HCT116 (cell line): ENCODE data around the gene CACNA1A. TPM values are rescaled to one million over a fixed set of nuclear protein-coding genes. Genes with fewer than 3 reads are reported as not detected.

ENCODE experiments used
- ATAC-seq: fragments of 200-7000 bp; cut with Tn5 transposase; 2 replicates; pipeline ENCODE4 v1.9.1; 2020; ENCODE audit warnings: mild to moderate bottlenecking, moderate library complexity
- BruUV-seq: library from RNA; stranded (reverse); fragments of 400-500 nt; replicated peaks from 2 replicates; lab custom pipeline; 2021; lab: Mats Ljungman, UMichigan
- CTCF ChIA-PET: fragments of 300-600 bp; sonication (Branson Sonifier 250); formaldehyde crosslinking; loops from one replicate; lab custom pipeline; 2021; ENCODE audit warnings: antibody characterized with exemption; lab: Charles Lee
- POLR2A ChIA-PET: fragments of 300-600, 350-600 bp; sonication (Branson Sonifier 250); formaldehyde crosslinking; loops from one replicate; lab custom pipeline; 2021; ENCODE audit warnings: antibody characterized with exemption; lab: Charles Lee
- RAD21 ChIA-PET, 2 experiments: fragments of 300-600 bp; sonication (Branson Sonifier 250); formaldehyde crosslinking; loops; one replicate each; lab custom pipeline; 2023; ENCODE audit warnings: low total read pairs in 2 of 2; ENCODE audit not compliant: uncharacterized antibody in 2 of 2, unreplicated experiment in 2 of 2, low non-redundant PET in 1 of 2; lab: Charles Lee
- DNase-seq: peaks from one replicate; pipeline ENCODE4 v3.0.0-alpha.2; 2010; ENCODE audit warnings: low read depth, low spot score
- H2AFZ ChIP-seq: fragments of 200-600 bp; shearing (Covaris generic), sonication (generic); 2 replicates; pipeline ENCODE4 v1.6.1; 2017; ENCODE audit warnings: low read depth, mixed run types, mixed read lengths, antibody characterized with exemption, low read length; ENCODE audit not compliant: poor library complexity, severe bottlenecking
- H3K27ac ChIP-seq: 2 replicates; pipeline ENCODE4 v1.5.1; 2012; ENCODE audit warnings: low read depth, low read length
- H3K27me3 ChIP-seq: fragments of 200-600 bp; sonication (generic); 2 replicates; pipeline ENCODE4 v1.6.1; 2016; ENCODE audit warnings: mixed run types, low read length, mixed read lengths; ENCODE audit not compliant: insufficient read depth
- H3K36me3 ChIP-seq, 2 experiments: fragments of 200-500 bp in 1 of 2; fragments of 200-600 bp in 1 of 2; sonication (Bioruptor generic) in 1 of 2; sonication (generic) in 1 of 2; 2 replicates each; pipeline versions ENCODE4 v1.5.1 to v1.6.1; 2014 to 2016; ENCODE audit warnings: low read length in 2 of 2, inconsistent platforms in 1 of 2, mixed read lengths in 1 of 2, mixed run types in 1 of 2; ENCODE audit not compliant: insufficient read depth in 2 of 2, control insufficient read depth in 1 of 2
- H3K4me1 ChIP-seq, 2 experiments: fragments of 200-600 bp in 1 of 2; sonication (generic) in 1 of 2; 2 replicates each; pipeline versions ENCODE4 v1.5.1 to v1.6.1; 2012 to 2017; ENCODE audit warnings: low read length in 2 of 2, inconsistent platforms in 1 of 2, mild to moderate bottlenecking in 1 of 2, mixed read lengths in 1 of 2, mixed run types in 1 of 2, moderate library complexity in 1 of 2; ENCODE audit not compliant: insufficient read depth in 2 of 2, control insufficient read depth in 1 of 2
- H3K4me2 ChIP-seq: fragments of 200-600 bp; sonication (generic); 2 replicates; pipeline ENCODE4 v1.6.1; 2017; ENCODE audit warnings: mixed run types, low read length, mixed read lengths
- H3K4me3 ChIP-seq, 2 experiments: fragments of 200-600 bp in 1 of 2; sonication (generic) in 1 of 2; replicated peaks in 1 of 2; 2 replicates each; pipeline ENCODE4 v1.5.1; 2011 to 2016; ENCODE audit warnings: low read length in 2 of 2, control low read depth in 1 of 2, low read depth in 1 of 2, mild to moderate bottlenecking in 1 of 2, mixed read lengths in 1 of 2, mixed run types in 1 of 2
- H3K79me2 ChIP-seq: fragments of 200-600 bp; sonication (generic); 2 replicates; pipeline ENCODE4 v1.6.1; 2017; ENCODE audit warnings: mild to moderate bottlenecking, mixed run types, low read length, moderate library complexity, mixed read lengths; ENCODE audit not compliant: insufficient read depth
- H3K9ac ChIP-seq: fragments of 200-600 bp; sonication (generic); 2 replicates; pipeline ENCODE4 v1.6.1; 2016; ENCODE audit warnings: low read length, mixed read lengths
- H3K9me2 ChIP-seq: fragments of 200-600 bp; sonication (generic), shearing (Covaris generic); 2 replicates; pipeline ENCODE4 v1.6.1; 2017; ENCODE audit warnings: mixed run types, mild to moderate bottlenecking, moderate library complexity; ENCODE audit not compliant: insufficient read depth
- H3K9me3 ChIP-seq, 2 experiments: fragments of 200-500 bp in 1 of 2; fragments of 200-600 bp in 1 of 2; sonication (Bioruptor generic) in 1 of 2; sonication (generic) in 1 of 2; 2 replicates each; pipeline ENCODE4 v1.6.1; 2014 to 2017; ENCODE audit warnings: low read length in 2 of 2, mixed read lengths in 2 of 2, inconsistent platforms in 1 of 2, low read depth in 1 of 2, mild to moderate bottlenecking in 1 of 2, mixed run types in 1 of 2, moderate library complexity in 1 of 2; ENCODE audit not compliant: control insufficient read depth in 1 of 2, insufficient read depth in 1 of 2
- H4K20me1 ChIP-seq: fragments of 200-600 bp; sonication (generic), shearing (Covaris generic); 2 replicates; pipeline ENCODE4 v1.6.1; 2017; ENCODE audit warnings: mixed run types, mild to moderate bottlenecking, moderate library complexity; ENCODE audit not compliant: insufficient read depth
- CBX3 ChIP-seq: IDR thresholded peaks from 2 replicates; pipeline ENCODE4 v1.6.1; 2012; ENCODE audit warnings: low read depth
- EGR1 ChIP-seq: IDR thresholded peaks from 2 replicates; pipeline ENCODE4 v1.6.1; 2012; ENCODE audit warnings: low read depth
- ELF1 ChIP-seq: IDR thresholded peaks from 2 replicates; pipeline ENCODE4 v1.6.1; 2012; ENCODE audit warnings: low read depth, borderline replicate concordance
- EZH2 ChIP-seq: fragments of 200-600 bp; sonication (generic); IDR thresholded peaks from 2 replicates; pipeline ENCODE4 v1.6.1; 2017; ENCODE audit warnings: antibody characterized with exemption, mixed run types
- EZH2phosphoT487 ChIP-seq: fragments of 200-600 bp; IDR thresholded peaks from 2 replicates; pipeline ENCODE4 v1.6.1; 2018; ENCODE audit warnings: antibody characterized with exemption, borderline replicate concordance
- FOSL1 ChIP-seq: IDR thresholded peaks from 2 replicates; pipeline ENCODE4 v1.6.1; 2012; ENCODE audit warnings: low read depth
- POLR2A ChIP-seq: IDR thresholded peaks from 2 replicates; pipeline ENCODE4 v1.7.0; 2011; ENCODE audit warnings: borderline replicate concordance; ENCODE audit not compliant: insufficient read depth, insufficient read length; ENCODE audit errors: extremely low read depth
- POLR2AphosphoS5 ChIP-seq: IDR thresholded peaks from 2 replicates; pipeline ENCODE4 v1.6.1; 2011; ENCODE audit warnings: mild to moderate bottlenecking, low read depth, low read length, moderate library complexity
- RAD21 ChIP-seq: IDR thresholded peaks from 2 replicates; pipeline ENCODE4 v1.6.1; 2012; ENCODE audit warnings: low read depth, mild to moderate bottlenecking
- SIN3A ChIP-seq: IDR thresholded peaks from 2 replicates; pipeline ENCODE4 v1.6.1; 2012; ENCODE audit warnings: low read depth
- SP1 ChIP-seq: IDR thresholded peaks from 2 replicates; pipeline ENCODE4 v1.6.1; 2012; ENCODE audit warnings: low read depth
- SRF ChIP-seq: IDR thresholded peaks from 2 replicates; pipeline ENCODE4 v1.6.1; 2012; ENCODE audit warnings: low read depth
- YY1 ChIP-seq: IDR thresholded peaks from 2 replicates; pipeline ENCODE4 v1.6.1; 2011; ENCODE audit warnings: low read length, low read depth, moderate library complexity, mild to moderate bottlenecking; ENCODE audit not compliant: insufficient replicate concordance; ENCODE audit errors: extremely low read depth
- ZNF274 ChIP-seq: fragments of 200-500 bp; sonication (Bioruptor generic); IDR thresholded peaks from 2 replicates; pipeline ENCODE4 v1.6.1; 2014; ENCODE audit warnings: mild to moderate bottlenecking, low read depth, low read length, inconsistent platforms
- intact Hi-C: fragments of 100-400 bp; cut with micrococcal nuclease; formaldehyde crosslinking; loops from 2 replicates; pipeline ENCODE4 v1.10.0; 2022
- total RNA-seq: library from RNA; stranded (reverse); gene quantifications from one replicate; pipeline ENCODE4 v1.2.1, GENCODE V29; 2021; ENCODE audit not compliant: unreplicated experiment
- TF ChIP-seq, protein P1 (sequence below): IDR thresholded peaks from 2 replicates; pipeline ENCODE4 v1.6.1; 2012
- TF ChIP-seq, protein P2 (sequence below): IDR thresholded peaks from 2 replicates; pipeline ENCODE4 v1.6.1; 2011; ENCODE audit warnings: mild to moderate bottlenecking, low read length, moderate library complexity; ENCODE audit not compliant: insufficient replicate concordance; ENCODE audit errors: extremely low read depth
- TF ChIP-seq, protein P3 (sequence below): IDR thresholded peaks from 2 replicates; pipeline ENCODE4 v1.6.1; 2012

Gene CACNA1A
- total RNA-seq, 1 experiment from 2014 or later: 7.5 TPM

DNA sequence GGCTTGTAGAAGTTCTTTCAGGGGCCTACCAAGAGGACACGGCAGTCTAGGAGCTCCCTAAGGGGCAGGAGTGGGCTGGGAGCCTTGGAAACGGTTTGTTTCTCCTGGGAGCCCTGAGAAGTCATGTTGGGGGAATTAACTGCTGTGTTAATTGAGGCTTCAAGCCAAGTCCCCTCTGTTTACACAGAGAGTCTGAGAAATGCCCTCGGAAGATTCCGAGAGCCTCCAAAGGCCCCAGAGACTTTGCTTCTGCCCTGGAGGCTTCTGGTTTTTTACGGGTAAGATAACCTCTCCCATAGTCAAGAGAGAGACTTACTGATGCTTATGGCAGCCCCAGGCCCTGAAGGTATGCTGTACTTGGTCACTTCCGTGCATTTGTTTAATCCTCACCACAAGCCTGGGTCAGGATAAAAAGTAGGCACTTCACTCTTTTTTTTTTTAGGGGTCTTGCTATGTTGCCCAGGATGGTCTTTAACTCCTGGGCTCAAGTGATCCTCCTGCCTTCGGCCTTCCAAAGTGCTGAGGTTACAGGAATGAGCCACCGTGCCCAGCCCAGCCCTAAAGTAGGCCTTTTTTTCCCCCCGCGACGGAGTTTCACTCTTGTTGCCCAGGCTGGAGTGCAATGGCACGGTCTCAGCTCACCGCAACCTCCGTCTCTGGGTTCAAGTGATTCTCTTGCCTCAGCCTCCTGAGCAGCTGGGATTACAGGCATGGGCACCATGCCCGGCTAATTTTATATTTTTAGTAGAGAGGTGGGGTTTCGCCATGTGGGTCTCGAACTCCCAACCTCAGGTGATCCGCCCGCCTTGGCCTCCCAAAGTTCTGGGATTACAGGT, 340.9 kb downstream of the CACNA1A start:
- H3K27ac ChIP-seq: peak overlapping the region; percentile 99
- no peaks in the 10 kb centered on the region for H3K36me3 ChIP-seq
- H3K79me2 ChIP-seq: peaks cover 8% of the 10 kb centered on the region; the same call in 1 of the 2 replicates
- ChIA-PET CTCF (interaction anchor here (0.8 to 1.9 kb wide), 2 partner anchors 29 to 188 kb away, joined by 3 to 7 read pairs; no protein-coding TSS in a partner anchor), POLR2A (interaction anchor here (0.6 to 4.1 kb wide), 6 partner anchors 10 to 409 kb away, joined by 3 to 36 read pairs (median 7); partner anchors contain the start of genes IER2 and STX10), RAD21 (no interaction called here)
- H3K9ac ChIP-seq: peak overlapping the region; percentile 86
- TF ChIP-seq ELF1: no peak
- TF ChIP-seq POLR2AphosphoS5: no peak
- TF ChIP-seq, protein P1, sequence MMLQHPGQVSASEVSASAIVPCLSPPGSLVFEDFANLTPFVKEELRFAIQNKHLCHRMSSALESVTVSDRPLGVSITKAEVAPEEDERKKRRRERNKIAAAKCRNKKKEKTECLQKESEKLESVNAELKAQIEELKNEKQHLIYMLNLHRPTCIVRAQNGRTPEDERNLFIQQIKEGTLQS: no peak
- TF ChIP-seq SRF: no peak
- no peak for TF ChIP-seq FOSL1
- no peak for TF ChIP-seq ZNF274
- no peak for TF ChIP-seq YY1
- no peak for TF ChIP-seq POLR2A
- no peak for TF ChIP-seq EZH2
- TF ChIP-seq EZH2phosphoT487: no peak
- TF ChIP-seq, protein P2, sequence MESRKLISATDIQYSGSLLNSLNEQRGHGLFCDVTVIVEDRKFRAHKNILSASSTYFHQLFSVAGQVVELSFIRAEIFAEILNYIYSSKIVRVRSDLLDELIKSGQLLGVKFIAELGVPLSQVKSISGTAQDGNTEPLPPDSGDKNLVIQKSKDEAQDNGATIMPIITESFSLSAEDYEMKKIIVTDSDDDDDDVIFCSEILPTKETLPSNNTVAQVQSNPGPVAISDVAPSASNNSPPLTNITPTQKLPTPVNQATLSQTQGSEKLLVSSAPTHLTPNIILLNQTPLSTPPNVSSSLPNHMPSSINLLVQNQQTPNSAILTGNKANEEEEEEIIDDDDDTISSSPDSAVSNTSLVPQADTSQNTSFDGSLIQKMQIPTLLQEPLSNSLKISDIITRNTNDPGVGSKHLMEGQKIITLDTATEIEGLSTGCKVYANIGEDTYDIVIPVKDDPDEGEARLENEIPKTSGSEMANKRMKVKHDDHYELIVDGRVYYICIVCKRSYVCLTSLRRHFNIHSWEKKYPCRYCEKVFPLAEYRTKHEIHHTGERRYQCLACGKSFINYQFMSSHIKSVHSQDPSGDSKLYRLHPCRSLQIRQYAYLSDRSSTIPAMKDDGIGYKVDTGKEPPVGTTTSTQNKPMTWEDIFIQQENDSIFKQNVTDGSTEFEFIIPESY: no peak
- TF ChIP-seq RAD21: no peak
- TF ChIP-seq SIN3A: no peak
- TF ChIP-seq EGR1: no peak
- TF ChIP-seq CBX3: no peak
- TF ChIP-seq, protein P3, sequence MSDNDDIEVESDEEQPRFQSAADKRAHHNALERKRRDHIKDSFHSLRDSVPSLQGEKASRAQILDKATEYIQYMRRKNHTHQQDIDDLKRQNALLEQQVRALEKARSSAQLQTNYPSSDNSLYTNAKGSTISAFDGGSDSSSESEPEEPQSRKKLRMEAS: no peak
- no peak for TF ChIP-seq SP1
- H4K20me1 ChIP-seq: no peaks in the 10 kb centered on the region
- DNase-seq: no peak
- H3K9me3 ChIP-seq: no peaks in the 10 kb centered on the region
- peak overlapping the region; percentile 79 for H3K4me2 ChIP-seq
- no TSS peak for BruUV-seq
- intact Hi-C loops: no loop called here
- H3K4me3 ChIP-seq: peak overlapping the region in 1 of 2 experiments; percentile 54; a peak in 2 of 4 replicates
- no peak for ATAC-seq
- H3K4me1 ChIP-seq: peaks cover 89 to 99% of the 10 kb centered on the region in 2 experiments
- H2AFZ ChIP-seq: no peak overlapping the region
- H3K9me2 ChIP-seq: no peaks in the 10 kb centered on the region
- no peaks in the 10 kb centered on the region for H3K27me3 ChIP-seq
